ENCODE data around the gene SMKR1. TPM values are rescaled to one million over a fixed set of nuclear protein-coding genes. Genes with fewer than 3 reads are reported as not detected.
"Not testable (repeated sequence)": the region's sequence is repeated elsewhere in the genome, so short reads cannot be mapped to it uniquely, and the experiment has no call there.

SMKR1 gene
- total and polyA plus RNA-seq, 9 donors: 0.48 to 3.2 (median 0.67) TPM; not detected in 2

GRCh38 chr7:129529643-129530042, 27.3 kb downstream of the SMKR1 start:
- Histone ChIP-seq H3K4me3 (no peak overlapping the region), H3K27ac (no peak overlapping the region), H3K9me3 (no peaks in the 10 kb centered on the region), H3K36me3 (no peaks in the 10 kb centered on the region), H3K27me3 (no peaks in the 10 kb centered on the region), H3K4me1 (ENCODE audit: insufficient read depth) (no peaks in the 10 kb centered on the region)
- no peak for DNase-seq
- 74 to 81% (median 80%) methylated on average over 4 of the region's 4 CpGs for WGBS, 3 donors
- intact Hi-C loops (cut with DNase I): no loop called here
- TF ChIP-seq POLR2A (IDR thresholded peaks at IDR 0.05) (no peak), CTCF (IDR thresholded peaks at IDR 0.05) (no peak), EP300 (IDR thresholded peaks at IDR 0.05) (no peak)

- H3K4me1 ChIP-seq (ENCODE audit: insufficient read depth): no peaks in the 10 kb centered on the region
- DNase-seq: no peak
- H3K4me3 ChIP-seq: no peak overlapping the region
- no peaks in the 10 kb centered on the region for H3K27me3 ChIP-seq
- WGBS, 3 donors: 74 to 83% (median 81%) methylated on average over 5 of the region's 5 CpGs
- H3K27ac ChIP-seq: no peak overlapping the region
- intact Hi-C loops (cut with DNase I): no loop called here
- TF ChIP-seq EP300 (IDR thresholded peaks at IDR 0.05) (no peak), CTCF (IDR thresholded peaks at IDR 0.05) (no peak), POLR2A (IDR thresholded peaks at IDR 0.05) (no peak)
- H3K9me3 ChIP-seq: no peaks in the 10 kb centered on the region
- no peaks in the 10 kb centered on the region for H3K36me3 ChIP-seq
Measured at GRCh38 chr7:129530795-129531391, 28.6 kb downstream of the SMKR1 start.

- no peaks in the 10 kb centered on the region for H3K36me3 ChIP-seq
- WGBS, 3 donors: 81 to 91% (median 84%) methylated on average over 11 of the region's 11 CpGs
- H3K27me3 ChIP-seq: no peaks in the 10 kb centered on the region
- no peak overlapping the region for H3K27ac ChIP-seq
- H3K4me1 ChIP-seq (ENCODE audit: insufficient read depth): no peaks in the 10 kb centered on the region
- TF ChIP-seq EP300 (IDR thresholded peaks at IDR 0.05): no peak
- no peak for TF ChIP-seq POLR2A (IDR thresholded peaks at IDR 0.05)
- no peak for TF ChIP-seq CTCF (IDR thresholded peaks at IDR 0.05)
- H3K4me3 ChIP-seq: no peak overlapping the region
- DNase-seq: no peak
- H3K9me3 ChIP-seq: no peaks in the 10 kb centered on the region
- intact Hi-C loops (cut with DNase I): no loop called here
Measured at GRCh38 chr7:129531721-129532120, 29.4 kb downstream of the SMKR1 start.

GRCh38 chr7:129532375-129532774, 30.0 kb downstream of the SMKR1 start:
- TF ChIP-seq EP300 (IDR thresholded peaks at IDR 0.05) (no peak), CTCF (IDR thresholded peaks at IDR 0.05) (no peak), POLR2A (IDR thresholded peaks at IDR 0.05) (no peak)

GRCh38 chr7:129534558-129535274, 32.4 kb downstream of the SMKR1 start:
- H3K27me3 ChIP-seq; intact Hi-C loops (cut with DNase I); H3K36me3 ChIP-seq; H3K4me1 ChIP-seq (ENCODE audit: insufficient read depth); H3K4me3 ChIP-seq; H3K9me3 ChIP-seq; H3K27ac ChIP-seq; DNase-seq: not testable (repeated sequence)
- 87 to 89% (median 87%) methylated on average over 20 of the region's 20 CpGs for WGBS, 3 donors

More at GRCh38 chr7:129532375-129532774, 30.0 kb downstream of the SMKR1 start:
- Histone ChIP-seq H3K36me3 (no peaks in the 10 kb centered on the region), H3K4me3 (no peak overlapping the region), H3K9me3 (no peaks in the 10 kb centered on the region), H3K4me1 (ENCODE audit: insufficient read depth) (no peaks in the 10 kb centered on the region), H3K27ac (no peak overlapping the region), H3K27me3 (no peaks in the 10 kb centered on the region)
- intact Hi-C loops (cut with DNase I): no loop called here
- DNase-seq: no peak
- WGBS, 3 donors: 74 to 90% (median 83%) methylated on average over 19 of the region's 19 CpGs

All from ovary (tissue), 9 donors.